Coronary artery (tissue), 2 donors: Measurements from ENCODE around the gene LSAMP.

Experiments used
- DNase-seq: peaks from one replicate; pipeline ENCODE4 v3.0.0-alpha.2; 2017; ENCODE audit warnings: low spot score
- H3K27ac ChIP-seq, 2 donors: fragments of 200-600 bp; sonication (generic); one replicate each; pipeline ENCODE4 v1.5.1; 2016 to 2019
- H3K4me3 ChIP-seq: fragments of 200-600 bp; sonication (generic); 2 replicates; pipeline ENCODE4 v1.5.1; 2016; ENCODE audit warnings: mild to moderate bottlenecking, moderate library complexity
- CTCF ChIP-seq: fragments of 200-600 bp; sonication (generic); IDR thresholded peaks from one replicate; pipeline ENCODE4 v1.5.1; 2019; ENCODE audit warnings: antibody characterized with exemption

Gene LSAMP

GRCh38 chr3:115975353-115975752 is 469.9 kb downstream of the LSAMP start:
- no peak overlapping the region for H3K4me3 ChIP-seq
- DNase-seq: no peak
- no peak overlapping the region for H3K27ac ChIP-seq
- TF ChIP-seq CTCF: no peak

- no peak for DNase-seq
- no peak for TF ChIP-seq CTCF
- Histone ChIP-seq H3K27ac (no peak overlapping the region), H3K4me3 (no peak overlapping the region)
Observed at GRCh38 chr3:115974940-115975339, 470.3 kb downstream of the LSAMP start.

GRCh38 chr3:115968871-115969270 is 476.4 kb downstream of the LSAMP start:
- no peak for DNase-seq
- Histone ChIP-seq H3K4me3 (no peak overlapping the region), H3K27ac (no peak overlapping the region)
- no peak for TF ChIP-seq CTCF

- no peak for DNase-seq
- H3K27ac ChIP-seq: no peak overlapping the region
- no peak overlapping the region for H3K4me3 ChIP-seq
- no peak for TF ChIP-seq CTCF
Observed at GRCh38 chr3:115961380-115961779, 483.9 kb downstream of the LSAMP start.

GRCh38 chr3:115960799-115961198 is 484.5 kb downstream of the LSAMP start:
- Histone ChIP-seq H3K27ac (no peak overlapping the region), H3K4me3 (no peak overlapping the region)
- DNase-seq: no peak

GRCh38 chr3:115958526-115958925 is 486.8 kb downstream of the LSAMP start:
- no peak overlapping the region for H3K4me3 ChIP-seq
- no peak for TF ChIP-seq CTCF
- H3K27ac ChIP-seq: no peak overlapping the region
- DNase-seq: no peak

More at GRCh38 chr3:115960799-115961198, 484.5 kb downstream of the LSAMP start:
- TF ChIP-seq CTCF: no peak

GRCh38 chr3:115947325-115947724 is 498.0 kb downstream of the LSAMP start:
- no peak overlapping the region for H3K27ac ChIP-seq
- no peak for TF ChIP-seq CTCF
- no peak overlapping the region for H3K4me3 ChIP-seq
- no peak for DNase-seq
